ENCODE data around the gene FHIT. TPM values are rescaled to one million over a fixed set of nuclear protein-coding genes. Genes with fewer than 3 reads are reported as not detected.
A peak's percentile ranks its signal among the peaks of the same experiment; 100 is the strongest.

FHIT gene
- total RNA-seq, 1 donor, result 2.2 TPM

DNA sequence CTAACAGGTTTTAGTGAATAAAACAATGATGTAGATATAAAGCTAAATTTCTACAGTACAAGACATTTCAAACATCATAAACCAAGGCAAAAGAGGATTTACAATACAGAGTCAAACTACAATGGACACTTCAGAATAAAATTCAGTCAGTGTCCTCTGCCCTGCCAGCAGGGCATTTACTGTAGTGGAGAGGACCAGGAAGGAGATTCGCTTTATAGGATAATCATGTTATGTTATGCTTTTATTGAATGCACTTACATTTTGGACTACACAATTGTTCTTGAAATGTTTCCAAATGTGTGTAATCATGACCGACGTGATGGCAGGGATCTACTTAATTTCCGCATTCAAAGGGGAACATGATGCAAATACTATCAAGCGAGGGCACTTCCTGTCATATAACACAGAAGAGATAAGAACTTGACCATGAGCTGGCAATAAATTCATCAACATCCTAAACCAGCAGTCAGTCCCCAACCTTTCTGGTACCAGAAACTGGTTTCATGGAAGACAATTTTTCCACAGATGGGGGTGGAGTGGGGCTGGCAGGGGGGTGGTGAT is 925.6 kb downstream of the FHIT start:
- TF ChIP-seq, protein P1, sequence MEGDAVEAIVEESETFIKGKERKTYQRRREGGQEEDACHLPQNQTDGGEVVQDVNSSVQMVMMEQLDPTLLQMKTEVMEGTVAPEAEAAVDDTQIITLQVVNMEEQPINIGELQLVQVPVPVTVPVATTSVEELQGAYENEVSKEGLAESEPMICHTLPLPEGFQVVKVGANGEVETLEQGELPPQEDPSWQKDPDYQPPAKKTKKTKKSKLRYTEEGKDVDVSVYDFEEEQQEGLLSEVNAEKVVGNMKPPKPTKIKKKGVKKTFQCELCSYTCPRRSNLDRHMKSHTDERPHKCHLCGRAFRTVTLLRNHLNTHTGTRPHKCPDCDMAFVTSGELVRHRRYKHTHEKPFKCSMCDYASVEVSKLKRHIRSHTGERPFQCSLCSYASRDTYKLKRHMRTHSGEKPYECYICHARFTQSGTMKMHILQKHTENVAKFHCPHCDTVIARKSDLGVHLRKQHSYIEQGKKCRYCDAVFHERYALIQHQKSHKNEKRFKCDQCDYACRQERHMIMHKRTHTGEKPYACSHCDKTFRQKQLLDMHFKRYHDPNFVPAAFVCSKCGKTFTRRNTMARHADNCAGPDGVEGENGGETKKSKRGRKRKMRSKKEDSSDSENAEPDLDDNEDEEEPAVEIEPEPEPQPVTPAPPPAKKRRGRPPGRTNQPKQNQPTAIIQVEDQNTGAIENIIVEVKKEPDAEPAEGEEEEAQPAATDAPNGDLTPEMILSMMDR (IDR thresholded peaks at IDR 0.05; ENCODE audit: insufficient read depth, low read depth, low read length), result no peak
- no peak overlapping the region for H3K4me3 ChIP-seq (ENCODE audit: low read depth, low read length)
- DNase-seq (ENCODE audit: low read depth), result no peak

- H3K4me3 ChIP-seq (ENCODE audit: low read depth, low read length), result no peak overlapping the region
- DNase-seq (ENCODE audit: low read depth), result no peak
- TF ChIP-seq, protein P1 (IDR thresholded peaks at IDR 0.05; ENCODE audit: insufficient read depth, low read depth, low read length), result no peak
Measured at GRCh38 chr3:60323651-60324050, 927.6 kb downstream of the FHIT start.

- no peak overlapping the region for H3K4me3 ChIP-seq (ENCODE audit: low read depth, low read length)
- TF ChIP-seq, protein P1 (IDR thresholded peaks at IDR 0.05; ENCODE audit: insufficient read depth, low read depth, low read length), result no peak
- DNase-seq (ENCODE audit: low read depth), result no peak
Measured at GRCh38 chr3:60323180-60323579, 928.1 kb downstream of the FHIT start.

DNA sequence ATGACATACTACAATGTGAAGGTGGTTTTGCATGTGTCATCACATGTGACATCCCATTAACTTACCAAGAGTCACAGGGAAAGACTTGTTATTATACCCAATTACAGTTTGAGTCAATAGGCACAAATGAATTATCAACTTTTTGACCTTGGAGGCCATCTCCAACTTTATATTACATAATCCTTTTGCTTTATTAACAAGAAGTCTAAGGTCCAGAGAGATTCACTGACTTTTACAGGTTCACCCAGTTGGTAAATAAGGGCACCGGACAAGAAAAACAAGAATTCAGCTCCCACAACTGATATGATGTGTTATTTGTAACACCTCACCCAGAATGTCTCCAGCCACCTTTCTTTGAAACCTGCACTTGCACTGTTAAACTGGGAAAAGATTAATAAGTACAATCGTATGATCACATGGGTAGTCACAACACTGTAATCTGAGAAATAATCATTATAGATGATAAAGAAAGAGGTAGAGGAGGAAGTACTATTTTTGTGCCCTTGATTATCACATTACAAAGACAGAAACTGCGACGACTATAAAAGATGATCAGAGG is 928.9 kb downstream of the FHIT start:
- no peak for DNase-seq (ENCODE audit: low read depth)
- TF ChIP-seq, protein P1 (IDR thresholded peaks at IDR 0.05; ENCODE audit: insufficient read depth, low read depth, low read length), result no peak
- no peak overlapping the region for H3K4me3 ChIP-seq (ENCODE audit: low read depth, low read length)

- H3K4me3 ChIP-seq (ENCODE audit: low read depth, low read length), result no peak overlapping the region
Measured at GRCh38 chr3:60319179-60319858, 931.9 kb downstream of the FHIT start.

GRCh38 chr3:60316121-60316797 is 935.0 kb downstream of the FHIT start:
- H3K4me3 ChIP-seq (ENCODE audit: low read depth, low read length), result no peak overlapping the region
- TF ChIP-seq, protein P1 (IDR thresholded peaks at IDR 0.05; ENCODE audit: insufficient read depth, low read depth, low read length), result no peak
- DNase-seq (ENCODE audit: low read depth), result peak; percentile 40

More at GRCh38 chr3:60319179-60319858, 931.9 kb downstream of the FHIT start:
- TF ChIP-seq, protein P1 (IDR thresholded peaks at IDR 0.05; ENCODE audit: insufficient read depth, low read depth, low read length), result no peak
- DNase-seq (ENCODE audit: low read depth), result no peak

Measured in fibroblast of villous mesenchyme (primary cell).